ENCODE measurements around the gene OCIAD2. TPM values are rescaled to one million over a fixed set of nuclear protein-coding genes. Genes with fewer than 3 reads are reported as not detected.
A peak's percentile ranks its signal among the peaks of the same experiment; 100 is the strongest.

OCIAD2 gene
- total RNA-seq, 6 experiments from 2014 or later, result 1.0 to 17.3 (median 2.3) TPM

DNA sequence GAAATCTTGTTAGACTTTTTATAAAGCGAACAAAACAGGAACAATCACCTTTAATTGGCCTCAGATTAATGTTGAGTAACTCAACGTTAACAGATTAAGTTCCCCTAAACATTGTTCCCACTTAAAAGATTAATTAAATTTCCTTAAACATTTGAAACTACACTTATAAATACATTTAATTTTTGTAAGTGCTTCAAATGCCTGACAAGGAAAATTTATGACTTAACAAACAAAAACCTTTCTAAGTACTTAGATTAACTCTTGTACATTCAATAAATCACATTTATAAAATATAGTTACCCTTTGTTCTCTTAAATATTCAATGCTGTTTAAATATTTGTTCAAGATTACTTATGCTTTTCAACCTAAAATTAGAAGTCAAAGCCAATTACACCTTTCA, 39.4 kb upstream of the OCIAD2 start:
- no peaks in the 10 kb centered on the region for H3K36me3 Mint-ChIP-seq (ENCODE audit: low read depth)
- no peaks in the 10 kb centered on the region for H3K9me3 Mint-ChIP-seq
- no peak overlapping the region for H3K4me3 Mint-ChIP-seq
- peaks cover 26% of the 10 kb centered on the region for H3K4me1 Mint-ChIP-seq (ENCODE audit: low read depth)
- peaks cover 10% of the 10 kb centered on the region; the same call in 1 of the 2 replicates for H3K27me3 Mint-ChIP-seq (ENCODE audit: insufficient read depth)
- no peak overlapping the region for H3K27ac Mint-ChIP-seq
- TF ChIP-seq CTCF (IDR thresholded peaks at IDR 0.05), result no peak
- DNase-seq, result no peak

DNA sequence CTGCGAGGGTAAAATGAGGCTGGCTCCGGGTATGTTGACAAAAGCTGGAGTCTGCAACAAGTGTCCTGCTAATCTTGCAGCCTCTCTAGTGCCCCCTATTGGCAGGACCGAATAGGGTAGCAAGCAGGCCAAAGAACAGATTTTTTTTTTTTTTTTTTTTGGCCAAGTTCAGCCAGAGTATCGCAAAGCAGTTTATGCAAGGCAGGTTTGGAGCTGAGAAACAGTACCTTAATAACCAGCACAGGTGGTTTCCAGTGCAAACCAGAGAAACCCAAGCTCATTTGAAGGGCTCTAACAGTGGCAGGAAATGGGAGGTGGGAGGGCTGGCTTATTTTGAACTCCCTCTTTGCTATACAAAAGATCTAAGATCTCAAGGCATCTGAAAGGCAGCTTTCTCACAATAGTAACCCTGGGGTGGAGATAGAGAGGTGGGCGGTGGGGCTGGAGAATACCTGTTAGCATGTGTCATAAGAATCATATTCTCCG, 38.2 kb upstream of the OCIAD2 start:
- H3K4me1 Mint-ChIP-seq (ENCODE audit: low read depth), result peaks cover 23% of the 10 kb centered on the region
- no peak for DNase-seq
- no peaks in the 10 kb centered on the region for H3K9me3 Mint-ChIP-seq
- peak; percentile 67 for TF ChIP-seq CTCF (IDR thresholded peaks at IDR 0.05)
- peaks cover 7% of the 10 kb centered on the region; the same call in 1 of the 2 replicates for H3K27me3 Mint-ChIP-seq (ENCODE audit: insufficient read depth)
- H3K4me3 Mint-ChIP-seq, result no peak overlapping the region
- H3K27ac Mint-ChIP-seq, result no peak overlapping the region
- H3K36me3 Mint-ChIP-seq (ENCODE audit: low read depth), result no peaks in the 10 kb centered on the region

- no peak overlapping the region for H3K27ac Mint-ChIP-seq
- H3K4me1 Mint-ChIP-seq (ENCODE audit: low read depth), result peaks cover 22% of the 10 kb centered on the region
- peaks cover 7% of the 10 kb centered on the region; the same call in 1 of the 2 replicates for H3K27me3 Mint-ChIP-seq (ENCODE audit: insufficient read depth)
- no peaks in the 10 kb centered on the region for H3K9me3 Mint-ChIP-seq
- no peaks in the 10 kb centered on the region for H3K36me3 Mint-ChIP-seq (ENCODE audit: low read depth)
- no peak overlapping the region for H3K4me3 Mint-ChIP-seq
- no peak for DNase-seq
- TF ChIP-seq CTCF (IDR thresholded peaks at IDR 0.05), result no peak
These were observed 37.7 kb upstream of the OCIAD2 start for GRCh38 chr4:48944252-48944651.

- Mint-ChIP-seq H3K27me3 (ENCODE audit: insufficient read depth) (peaks cover 7% of the 10 kb centered on the region; the same call in 1 of the 2 replicates), H3K4me1 (ENCODE audit: low read depth) (peaks cover 17% of the 10 kb centered on the region), H3K27ac (no peak overlapping the region), H3K36me3 (ENCODE audit: low read depth) (no peaks in the 10 kb centered on the region), H3K4me3 (no peak overlapping the region), H3K9me3 (no peaks in the 10 kb centered on the region)
- no peak for DNase-seq
- peak; percentile 54; the same call in 1 of the 2 replicates for TF ChIP-seq CTCF (IDR thresholded peaks at IDR 0.05)
These were observed 36.8 kb upstream of the OCIAD2 start for GRCh38 chr4:48943387-48943786.

DNA sequence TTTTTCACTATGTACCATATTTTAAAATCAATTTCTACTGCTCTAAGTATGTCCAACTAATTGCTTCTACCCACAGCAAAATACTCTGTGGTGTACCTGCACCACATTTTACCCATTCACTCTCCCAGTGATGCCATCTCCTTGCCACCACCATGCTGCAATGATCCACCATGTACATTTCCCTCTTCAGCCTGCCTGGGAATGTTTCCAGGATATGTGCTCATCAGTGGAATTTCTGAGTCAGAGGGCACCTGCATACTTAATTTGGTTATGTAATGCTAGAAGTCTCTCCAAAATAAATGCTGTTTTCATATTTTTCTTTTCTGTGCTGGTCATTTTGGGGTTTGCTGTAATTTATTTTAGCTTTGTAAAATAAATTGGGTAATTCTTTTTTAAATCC, 33.2 kb upstream of the OCIAD2 start:
- peak; percentile 66 for DNase-seq
- H3K27me3 Mint-ChIP-seq (ENCODE audit: insufficient read depth), result peaks cover 7% of the 10 kb centered on the region
- H3K36me3 Mint-ChIP-seq (ENCODE audit: low read depth), result no peaks in the 10 kb centered on the region
- H3K4me3 Mint-ChIP-seq, result no peak overlapping the region
- no peak for TF ChIP-seq CTCF (IDR thresholded peaks at IDR 0.05)
- H3K9me3 Mint-ChIP-seq, result no peaks in the 10 kb centered on the region
- H3K27ac Mint-ChIP-seq, result no peak overlapping the region; the same call in 1 of the 2 replicates
- peaks cover 17% of the 10 kb centered on the region for H3K4me1 Mint-ChIP-seq (ENCODE audit: low read depth)

DNA sequence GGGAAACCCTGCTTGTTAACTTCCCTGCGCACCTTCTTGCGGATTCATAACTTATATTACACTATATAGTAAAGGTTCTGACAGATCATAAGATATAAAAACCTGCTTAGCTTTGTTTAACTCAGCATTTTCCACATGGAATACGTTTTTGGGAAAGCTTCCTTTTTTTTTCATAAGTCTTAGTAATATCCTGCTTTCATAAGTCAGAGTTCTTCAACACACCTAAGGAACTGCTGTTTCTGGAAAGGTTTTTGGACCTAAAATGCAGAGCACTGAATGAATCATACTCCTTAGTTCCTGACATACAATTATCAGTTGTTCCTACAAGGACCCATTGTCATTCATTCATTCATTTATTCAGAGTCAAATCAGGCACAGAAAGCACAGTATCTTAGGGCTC, 32.3 kb upstream of the OCIAD2 start:
- TF ChIP-seq CTCF (IDR thresholded peaks at IDR 0.05), result no peak
- no peaks in the 10 kb centered on the region for H3K9me3 Mint-ChIP-seq
- H3K27ac Mint-ChIP-seq, result no peak overlapping the region

More for the DNA sequence above, 32.3 kb upstream of the OCIAD2 start:
- Mint-ChIP-seq H3K36me3 (ENCODE audit: low read depth) (no peaks in the 10 kb centered on the region), H3K4me1 (ENCODE audit: low read depth) (peaks cover 9% of the 10 kb centered on the region), H3K4me3 (no peak overlapping the region), H3K27me3 (ENCODE audit: insufficient read depth) (peaks cover 7% of the 10 kb centered on the region)
- no peak for DNase-seq

All from HFFc6 (cell line).